Measurements from ENCODE around the gene STMND1.

The STMND1 gene

GRCh38 chr6:17167327-17167979, 65.6 kb downstream of the STMND1 start:
- DNase-seq: no peak

- no peak for DNase-seq
Measured at GRCh38 chr6:17169291-17169690, 67.4 kb downstream of the STMND1 start.

GRCh38 chr6:17169711-17170110, 67.9 kb downstream of the STMND1 start:
- DNase-seq: no peak

- DNase-seq: no peak
Measured at GRCh38 chr6:17172836-17173470, 71.1 kb downstream of the STMND1 start.

- DNase-seq: no peak
Measured at GRCh38 chr6:17178326-17178725, 76.5 kb downstream of the STMND1 start.

GRCh38 chr6:17178754-17179529, 77.1 kb downstream of the STMND1 start:
- no peak for DNase-seq

GRCh38 chr6:17179530-17180073, 77.8 kb downstream of the STMND1 start:
- DNase-seq: no peak
